ENCODE data around the gene CCL7. TPM values are rescaled to one million over a fixed set of nuclear protein-coding genes. Genes with fewer than 3 reads are reported as not detected.

The CCL7 gene
- total RNA-seq, 1 donor from 2014 or later = not detected

DNA sequence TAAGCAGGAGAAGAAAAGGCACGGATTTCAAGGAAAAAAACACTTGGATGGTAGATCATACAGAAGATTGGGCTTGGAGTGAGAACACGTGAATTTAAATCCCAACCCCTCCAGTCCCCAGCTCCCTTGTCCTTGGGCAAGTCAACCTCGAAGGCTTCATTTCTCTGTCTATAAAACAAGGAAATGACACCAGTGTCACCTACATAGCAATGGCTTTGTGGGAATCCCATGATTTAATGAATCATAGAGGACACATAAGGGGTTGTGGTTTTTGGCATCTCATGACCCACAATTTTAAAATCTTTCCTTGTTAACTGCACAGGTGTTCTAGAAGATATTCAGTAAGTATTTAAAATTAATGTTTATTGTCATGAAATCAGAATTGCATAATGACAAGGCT, 23.1 kb upstream of the CCL7 start:
- no peak for DNase-seq

GRCh38 chr17:34248511-34249024, 21.5 kb upstream of the CCL7 start:
- DNase-seq = peak; percentile 92

DNA sequence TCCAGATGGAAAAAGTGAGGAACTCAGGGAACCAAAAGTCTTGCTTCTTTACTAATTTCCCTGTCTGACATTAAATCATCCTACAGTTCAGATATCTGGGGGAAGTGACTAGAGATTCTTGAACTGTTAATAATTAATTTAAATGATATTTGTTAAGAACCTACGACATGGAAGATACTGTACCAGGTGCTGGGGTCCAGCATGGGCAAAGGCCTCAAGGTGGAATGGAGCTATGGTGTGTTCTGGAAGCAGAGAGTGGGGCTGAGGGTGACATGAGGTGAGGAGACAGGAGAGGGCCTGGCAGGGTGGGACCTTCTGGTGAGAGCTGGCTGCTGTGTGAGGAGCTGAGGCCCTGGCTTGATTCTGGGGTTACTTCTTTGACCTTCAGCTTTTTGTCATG, 21.0 kb upstream of the CCL7 start:
- DNase-seq = peak; percentile 19

GRCh38 chr17:34249478-34249877, 20.5 kb upstream of the CCL7 start:
- DNase-seq = peak; percentile 6

DNA sequence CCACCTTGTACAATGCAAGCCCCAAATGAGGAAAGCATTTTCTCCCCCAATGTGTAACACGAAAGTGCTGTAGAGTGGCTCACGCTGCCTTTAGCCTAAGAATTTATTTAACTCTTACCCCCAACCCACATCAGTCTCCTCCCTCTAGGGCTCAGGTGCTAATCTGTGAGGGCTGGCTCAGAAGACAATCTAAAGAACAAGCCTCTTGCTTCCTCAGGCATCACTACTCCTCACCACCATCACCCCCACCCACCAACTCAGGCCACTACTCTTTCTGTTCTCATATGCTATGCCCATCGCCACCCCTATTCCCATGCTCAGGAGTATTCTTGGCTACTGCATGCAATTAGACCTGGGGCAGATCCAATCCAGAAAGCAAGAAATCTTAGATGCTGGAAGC, 18.8 kb upstream of the CCL7 start:
- DNase-seq = peak; percentile 5

GRCh38 chr17:34252095-34252443, 18.0 kb upstream of the CCL7 start:
- DNase-seq = no peak

GRCh38 chr17:34252444-34253138, 17.4 kb upstream of the CCL7 start:
- DNase-seq = peak; percentile 98

DNA sequence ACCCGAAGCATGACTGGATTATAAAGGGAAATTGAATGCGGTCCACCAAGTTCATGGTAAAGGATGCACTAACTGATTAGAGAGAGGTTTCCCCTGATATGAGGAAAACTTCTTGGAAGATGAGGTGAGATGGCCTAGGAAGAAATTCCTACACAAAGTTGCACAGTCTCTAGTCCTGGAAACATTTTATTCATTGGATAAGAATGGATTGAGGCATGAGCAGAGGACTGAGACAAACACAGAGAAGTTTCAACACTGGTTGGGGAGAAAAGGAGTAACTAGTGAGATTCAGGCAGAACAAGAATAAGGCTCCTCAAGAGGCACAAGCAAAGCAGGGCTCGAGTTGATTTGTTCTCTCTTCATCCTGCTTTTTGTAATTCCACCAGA, 16.9 kb upstream of the CCL7 start:
- DNase-seq = no peak

- peak; percentile 73 for DNase-seq
Observed at GRCh38 chr17:34254146-34254545, 15.9 kb upstream of the CCL7 start.

GRCh38 chr17:34254651-34255380, 15.2 kb upstream of the CCL7 start, which contains the start of gene CCL2:
Gene CCL2, plus strand, starts transcription at chr17:34255285. Its CDS starts 65 bp downstream, at chr17:34255350.
- DNase-seq = peak; percentile 94

- no peak for DNase-seq
Observed at GRCh38 chr17:34255381-34255732, 14.7 kb upstream of the CCL7 start.

GRCh38 chr17:34255841-34256240, 14.2 kb upstream of the CCL7 start:
- DNase-seq = peak; percentile 23

DNA sequence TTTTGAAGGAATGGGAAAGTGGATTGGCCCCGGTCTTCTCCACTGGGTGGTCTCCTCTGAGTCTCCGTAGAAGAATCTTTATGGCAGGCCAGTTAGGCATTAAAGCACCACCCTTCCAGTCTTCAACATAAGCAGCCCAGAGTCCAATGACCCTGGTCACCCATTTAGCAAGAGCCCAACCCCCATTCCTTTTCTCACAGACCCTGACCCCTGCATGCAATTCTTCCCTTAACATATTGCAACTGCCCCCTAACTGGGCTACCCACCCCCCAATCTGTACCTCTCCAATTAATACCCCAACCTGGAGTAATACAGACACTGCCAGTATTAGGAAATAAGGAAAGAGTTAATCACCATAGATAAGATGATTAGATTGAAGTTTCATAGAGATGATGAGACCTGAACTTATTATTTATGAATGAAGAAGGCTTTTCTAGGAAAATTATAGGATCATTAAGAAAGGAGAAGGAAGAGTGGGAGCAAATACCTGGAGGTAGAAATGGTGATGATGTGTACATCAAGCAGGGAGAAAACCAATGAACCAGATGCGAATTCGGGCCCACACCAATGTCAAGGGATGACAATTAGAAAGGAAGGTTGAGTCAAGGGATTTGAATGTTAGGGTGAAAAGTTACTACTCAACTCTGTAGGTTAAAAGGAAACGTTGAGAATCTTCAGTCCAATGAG, 12.6 kb upstream of the CCL7 start:
- peak; percentile 78 for DNase-seq

DNA sequence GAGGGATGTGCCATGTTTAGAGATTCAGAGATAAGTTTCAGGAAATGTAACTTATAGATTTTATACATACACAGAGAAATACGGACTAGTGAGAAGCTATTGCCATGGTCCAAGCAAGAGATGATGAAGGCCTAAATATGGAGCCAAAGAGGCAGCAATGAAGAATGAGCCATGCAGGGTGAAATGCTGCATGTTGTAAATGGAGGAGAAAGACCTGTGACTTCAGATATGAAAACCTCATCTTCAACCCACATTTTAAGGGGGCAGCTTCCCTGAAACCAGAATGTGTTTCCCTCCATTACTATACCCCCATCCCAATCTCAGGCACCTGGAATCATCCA, 12.1 kb upstream of the CCL7 start:
- no peak for DNase-seq

- DNase-seq = peak; percentile 81
Observed at GRCh38 chr17:34259146-34259545, 10.9 kb upstream of the CCL7 start.

- no peak for DNase-seq
Observed at GRCh38 chr17:34260861-34261260, 9.2 kb upstream of the CCL7 start.

GRCh38 chr17:34261568-34262337, 8.3 kb upstream of the CCL7 start:
- no peak for DNase-seq

DNA sequence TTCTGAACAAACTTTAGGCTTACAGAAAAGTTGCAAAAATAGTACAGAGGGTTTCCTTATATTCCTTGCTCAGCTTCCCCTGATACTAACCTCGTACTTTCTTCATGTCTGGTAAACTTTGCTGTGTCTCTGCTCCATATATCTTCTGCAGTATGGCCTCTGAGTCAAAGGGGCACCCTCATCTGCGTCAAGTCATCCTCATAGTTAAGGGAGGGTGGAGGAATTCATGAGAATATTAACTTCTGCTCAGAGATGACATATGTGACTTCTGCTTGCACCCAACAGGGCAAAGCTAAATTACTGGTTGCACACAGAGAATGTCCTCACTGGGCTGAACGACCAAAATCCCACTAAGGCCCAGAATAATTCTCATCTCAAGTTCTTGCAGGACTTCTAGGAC, 4.3 kb upstream of the CCL7 start:
- DNase-seq = no peak

GRCh38 chr17:34275881-34276280, 5.9 kb downstream of the CCL7 start:
- DNase-seq = peak; percentile 81

GRCh38 chr17:34276826-34277225, 6.8 kb downstream of the CCL7 start:
- DNase-seq = no peak

GRCh38 chr17:34283571-34283970, 13.6 kb downstream of the CCL7 start:
- no peak for DNase-seq

GRCh38 chr17:34285286-34285792, 15.3 kb downstream of the CCL7 start, which contains the start of gene CCL11:
Gene CCL11, plus strand, starts transcription at chr17:34285742. Its CDS starts 67 bp downstream, at chr17:34285809.
- DNase-seq = no peak

- DNase-seq = peak; percentile 49
Observed at GRCh38 chr17:34287875-34288274, 17.9 kb downstream of the CCL7 start.
